GM19468 (cell line): ENCODE data around the gene B9D1.

Experiments used
- ATAC-seq: cut with Tn5 transposase; IDR thresholded peaks from one replicate; pipeline ENCODE4 v1.9.1; 2021; ENCODE audit warnings: mild to moderate bottlenecking, moderate library complexity, moderate number of reproducible peaks; ENCODE audit not compliant: unreplicated experiment; ENCODE audit errors: extremely low read depth

B9D1 gene

GRCh38 chr17:19327031-19327783, 35.3 kb downstream of the B9D1 start:
- ATAC-seq = no peak

- ATAC-seq = no peak
These were observed 37.0 kb downstream of the B9D1 start for GRCh38 chr17:19325542-19325941.

GRCh38 chr17:19322861-19323260, 39.7 kb downstream of the B9D1 start:
- no peak for ATAC-seq

GRCh38 chr17:19322129-19322505, 40.4 kb downstream of the B9D1 start:
- ATAC-seq = no peak

- no peak for ATAC-seq
These were observed 40.9 kb downstream of the B9D1 start for GRCh38 chr17:19321481-19322128.

GRCh38 chr17:19320876-19321275, 41.6 kb downstream of the B9D1 start:
- no peak for ATAC-seq

- no peak for ATAC-seq
These were observed 42.6 kb downstream of the B9D1 start for GRCh38 chr17:19319771-19320505.

- no peak for ATAC-seq
These were observed 43.9 kb downstream of the B9D1 start for GRCh38 chr17:19318611-19319010.

GRCh38 chr17:19317359-19318095, 45.0 kb downstream of the B9D1 start:
- no peak for ATAC-seq

GRCh38 chr17:19316761-19317358, 45.7 kb downstream of the B9D1 start:
- ATAC-seq = no peak

GRCh38 chr17:19315104-19315503, 47.4 kb downstream of the B9D1 start:
- no peak for ATAC-seq

GRCh38 chr17:19313746-19314651, 48.5 kb downstream of the B9D1 start:
- ATAC-seq = no peak

GRCh38 chr17:19313066-19313745, 49.3 kb downstream of the B9D1 start:
- ATAC-seq = no peak

GRCh38 chr17:19312406-19312805, 50.1 kb downstream of the B9D1 start:
- no peak for ATAC-seq

- no peak for ATAC-seq
These were observed 50.9 kb downstream of the B9D1 start for GRCh38 chr17:19311421-19312215.

- no peak for ATAC-seq
These were observed 51.5 kb downstream of the B9D1 start for GRCh38 chr17:19311016-19311415.

GRCh38 chr17:19310151-19310550, 52.4 kb downstream of the B9D1 start:
- no peak for ATAC-seq

GRCh38 chr17:19309701-19310100, 52.8 kb downstream of the B9D1 start:
- ATAC-seq = no peak
